PC-3 (cell line): ENCODE measurements around the gene FXYD3.

Experiments
- EZH2phosphoT487 ChIP-seq: fragments of 300-600 bp; sonication (generic); IDR thresholded peaks from 2 replicates; pipeline ENCODE4 v1.6.1; 2018; ENCODE audit warnings: mild to moderate bottlenecking, antibody characterized with exemption, low read length, borderline replicate concordance
- TF ChIP-seq, protein P1 (sequence below): fragments of 300-600 bp; sonication (generic); conservative IDR thresholded peaks from 2 replicates; pipeline ENCODE4 v1.5.1; 2017; ENCODE audit warnings: antibody characterized with exemption, low read depth, mild to moderate bottlenecking, low read length

DNA sequence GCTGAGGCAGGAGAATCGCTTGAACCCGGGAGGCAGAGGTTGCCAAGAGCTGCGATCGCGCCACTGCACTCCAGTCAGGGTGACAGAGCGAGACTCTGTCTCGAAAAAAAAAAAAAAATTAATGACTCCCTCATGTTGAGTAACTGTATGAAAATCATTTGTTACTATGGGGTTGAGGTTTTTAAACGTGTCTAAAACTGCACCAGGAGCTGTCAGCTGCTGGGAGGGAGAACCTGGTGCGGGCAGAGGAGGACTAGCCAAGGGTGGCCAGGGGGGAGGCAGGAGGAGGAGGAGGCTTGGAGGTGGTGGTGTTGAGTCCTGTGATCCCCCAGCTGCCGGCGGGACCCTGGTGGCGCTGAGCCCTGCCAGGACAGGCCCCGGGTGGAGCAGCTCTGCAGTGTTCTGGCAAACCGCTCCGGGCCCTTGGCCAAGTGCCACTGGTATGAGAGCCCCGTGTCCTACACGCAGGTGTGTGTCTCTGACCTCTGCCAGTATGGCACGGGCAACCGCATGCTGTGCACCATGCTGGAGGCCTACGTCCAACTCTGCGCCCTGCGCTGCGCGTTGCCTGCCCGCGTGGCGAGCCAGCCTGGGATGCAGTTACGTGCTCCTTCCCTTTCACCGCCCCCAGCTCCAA lies 17.1 kb upstream of the FXYD3 start:
- TF ChIP-seq, protein P1, sequence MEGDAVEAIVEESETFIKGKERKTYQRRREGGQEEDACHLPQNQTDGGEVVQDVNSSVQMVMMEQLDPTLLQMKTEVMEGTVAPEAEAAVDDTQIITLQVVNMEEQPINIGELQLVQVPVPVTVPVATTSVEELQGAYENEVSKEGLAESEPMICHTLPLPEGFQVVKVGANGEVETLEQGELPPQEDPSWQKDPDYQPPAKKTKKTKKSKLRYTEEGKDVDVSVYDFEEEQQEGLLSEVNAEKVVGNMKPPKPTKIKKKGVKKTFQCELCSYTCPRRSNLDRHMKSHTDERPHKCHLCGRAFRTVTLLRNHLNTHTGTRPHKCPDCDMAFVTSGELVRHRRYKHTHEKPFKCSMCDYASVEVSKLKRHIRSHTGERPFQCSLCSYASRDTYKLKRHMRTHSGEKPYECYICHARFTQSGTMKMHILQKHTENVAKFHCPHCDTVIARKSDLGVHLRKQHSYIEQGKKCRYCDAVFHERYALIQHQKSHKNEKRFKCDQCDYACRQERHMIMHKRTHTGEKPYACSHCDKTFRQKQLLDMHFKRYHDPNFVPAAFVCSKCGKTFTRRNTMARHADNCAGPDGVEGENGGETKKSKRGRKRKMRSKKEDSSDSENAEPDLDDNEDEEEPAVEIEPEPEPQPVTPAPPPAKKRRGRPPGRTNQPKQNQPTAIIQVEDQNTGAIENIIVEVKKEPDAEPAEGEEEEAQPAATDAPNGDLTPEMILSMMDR = no peak
- TF ChIP-seq EZH2phosphoT487 = no peak
